Thyroid gland (tissue), 4 donors: Measurements from ENCODE around the gene WNT2.

Source experiments
- CTCF ChIP-seq, 6 experiments: fragments of 200-600 bp in 3 of 6; fragments of 450-650 bp in 3 of 6; sonication (generic) in 3 of 6; IDR thresholded peaks; one replicate each; pipeline ENCODE4 v1.5.1; 2016 to 2019; ENCODE audit warnings: antibody characterized with exemption in 6 of 6, mild to moderate bottlenecking in 2 of 6, inconsistent platforms in 1 of 6, moderate library complexity in 1 of 6
- POLR2A ChIP-seq, 2 donors: fragments of 450-650 bp; IDR thresholded peaks; one replicate each; pipeline ENCODE4 v1.6.1; 2017; ENCODE audit warnings: antibody characterized with exemption in 2 of 2, mild to moderate bottlenecking in 2 of 2, moderate library complexity in 1 of 2

GRCh38 chr7:117264716-117265115, 58.1 kb downstream of the WNT2 start:
- no peak for TF ChIP-seq CTCF (IDR thresholded peaks at IDR 0.05)
- TF ChIP-seq POLR2A (IDR thresholded peaks at IDR 0.05), result no peak
